D721Med (cell line): ENCODE results near the gene NOD2.

Experiments
- DNase-seq: peaks from one replicate; pipeline ENCODE4 v3.0.0; 2011; ENCODE audit warnings: low spot score; ENCODE audit not compliant: insufficient read length
- FAIRE-seq: peaks from 2 replicates; lab custom pipeline; 2011; peaks lifted over from hg19 to GRCh38; lab: Jason Lieb, UNC
- TF ChIP-seq, protein P1 (sequence below): IDR thresholded peaks from 2 replicates; pipeline ENCODE4 v1.5.1; 2012; ENCODE audit warnings: mild to moderate bottlenecking, control low read depth; ENCODE audit not compliant: insufficient read depth; ENCODE audit errors: missing control alignments

NOD2 gene

DNA sequence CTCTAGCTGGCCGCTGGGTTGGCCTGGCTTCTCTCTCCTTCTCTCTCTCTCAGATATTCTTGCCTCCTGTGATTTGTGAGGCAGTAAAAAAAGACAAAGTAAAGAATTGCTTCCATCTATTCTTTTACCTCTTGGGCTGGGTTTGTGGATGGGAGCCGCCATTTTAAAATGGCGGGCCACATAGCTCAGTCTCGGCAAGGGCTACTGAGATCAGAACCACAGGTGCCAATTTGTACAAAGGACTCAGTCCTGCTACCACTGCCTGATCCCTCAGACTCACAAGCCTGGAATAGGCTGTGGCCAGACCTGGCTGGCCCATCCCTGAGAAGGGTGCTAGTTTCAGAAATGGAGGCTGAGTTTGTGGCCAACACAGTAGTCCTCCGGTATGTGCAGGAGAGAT, 24.1 kb downstream of the NOD2 start:
- FAIRE-seq = no peak
- DNase-seq = no peak
- TF ChIP-seq, protein P1, sequence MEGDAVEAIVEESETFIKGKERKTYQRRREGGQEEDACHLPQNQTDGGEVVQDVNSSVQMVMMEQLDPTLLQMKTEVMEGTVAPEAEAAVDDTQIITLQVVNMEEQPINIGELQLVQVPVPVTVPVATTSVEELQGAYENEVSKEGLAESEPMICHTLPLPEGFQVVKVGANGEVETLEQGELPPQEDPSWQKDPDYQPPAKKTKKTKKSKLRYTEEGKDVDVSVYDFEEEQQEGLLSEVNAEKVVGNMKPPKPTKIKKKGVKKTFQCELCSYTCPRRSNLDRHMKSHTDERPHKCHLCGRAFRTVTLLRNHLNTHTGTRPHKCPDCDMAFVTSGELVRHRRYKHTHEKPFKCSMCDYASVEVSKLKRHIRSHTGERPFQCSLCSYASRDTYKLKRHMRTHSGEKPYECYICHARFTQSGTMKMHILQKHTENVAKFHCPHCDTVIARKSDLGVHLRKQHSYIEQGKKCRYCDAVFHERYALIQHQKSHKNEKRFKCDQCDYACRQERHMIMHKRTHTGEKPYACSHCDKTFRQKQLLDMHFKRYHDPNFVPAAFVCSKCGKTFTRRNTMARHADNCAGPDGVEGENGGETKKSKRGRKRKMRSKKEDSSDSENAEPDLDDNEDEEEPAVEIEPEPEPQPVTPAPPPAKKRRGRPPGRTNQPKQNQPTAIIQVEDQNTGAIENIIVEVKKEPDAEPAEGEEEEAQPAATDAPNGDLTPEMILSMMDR = no peak

DNA sequence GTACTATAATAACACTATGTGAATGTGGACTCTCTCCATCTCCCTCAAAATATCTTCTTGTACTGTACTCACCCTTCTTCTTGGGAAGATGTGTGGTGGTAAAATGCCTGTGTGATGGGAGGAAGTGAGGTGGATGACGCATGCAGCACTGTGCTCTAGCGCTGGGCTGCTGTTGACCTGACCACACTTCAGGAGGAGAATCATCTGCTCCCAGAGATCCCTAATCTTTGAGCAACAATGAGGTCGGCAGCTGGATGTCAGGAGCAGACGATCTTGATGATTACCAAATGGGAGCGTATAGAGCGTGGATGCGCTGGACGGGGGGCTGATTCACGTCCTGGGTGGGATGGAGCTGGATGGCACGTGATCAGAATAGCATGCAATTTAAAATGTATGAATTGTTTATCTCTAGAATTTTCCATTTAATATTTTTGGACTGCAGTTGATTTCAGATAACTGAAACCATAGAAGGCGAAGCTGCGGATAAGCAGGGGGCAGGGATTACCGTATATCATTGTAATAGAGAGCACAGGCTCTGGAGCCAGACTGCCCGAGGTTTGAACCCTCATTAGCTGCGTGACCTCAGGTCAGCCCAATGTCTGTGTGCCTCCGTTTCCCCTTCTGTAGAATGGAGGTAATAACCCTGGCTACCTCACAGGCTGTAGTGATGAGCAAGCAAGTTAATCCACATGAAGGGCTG, 24.8 kb downstream of the NOD2 start:
- TF ChIP-seq, protein P1 = no peak
- no peak for FAIRE-seq
- no peak for DNase-seq

DNA sequence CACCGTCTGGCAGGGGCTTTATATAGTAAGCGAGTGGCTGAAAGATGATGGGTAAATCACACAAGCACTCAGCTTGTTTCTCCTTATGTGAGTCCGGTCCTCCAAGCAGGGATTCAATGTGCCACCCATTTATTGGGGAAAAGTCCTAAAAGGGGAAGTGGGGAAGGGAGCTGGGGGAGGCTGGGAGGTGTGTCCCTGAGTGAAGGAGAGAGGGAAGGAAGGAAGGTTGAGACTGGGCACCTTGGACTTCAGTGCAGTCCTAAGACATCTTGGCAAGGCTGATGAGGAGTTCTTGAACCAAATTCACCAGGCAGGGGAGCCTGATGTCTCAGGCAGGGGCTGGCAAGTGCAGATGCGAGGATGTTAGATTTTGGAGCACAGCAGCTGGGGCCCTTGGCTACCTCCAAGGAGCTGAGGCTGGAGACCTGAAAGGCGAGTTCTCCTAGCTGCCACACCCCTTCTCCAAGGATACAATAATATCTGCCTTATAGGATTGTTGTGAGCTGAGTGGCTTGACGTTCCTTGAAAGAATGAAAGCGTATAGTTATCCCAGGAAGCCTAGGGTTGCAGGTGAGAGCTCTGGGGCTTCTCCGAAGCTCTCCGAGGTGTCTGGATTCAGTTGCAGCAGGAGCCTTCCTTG, 25.5 kb downstream of the NOD2 start:
- DNase-seq = no peak
- no peak for FAIRE-seq
- TF ChIP-seq, protein P1 = no peak

DNA sequence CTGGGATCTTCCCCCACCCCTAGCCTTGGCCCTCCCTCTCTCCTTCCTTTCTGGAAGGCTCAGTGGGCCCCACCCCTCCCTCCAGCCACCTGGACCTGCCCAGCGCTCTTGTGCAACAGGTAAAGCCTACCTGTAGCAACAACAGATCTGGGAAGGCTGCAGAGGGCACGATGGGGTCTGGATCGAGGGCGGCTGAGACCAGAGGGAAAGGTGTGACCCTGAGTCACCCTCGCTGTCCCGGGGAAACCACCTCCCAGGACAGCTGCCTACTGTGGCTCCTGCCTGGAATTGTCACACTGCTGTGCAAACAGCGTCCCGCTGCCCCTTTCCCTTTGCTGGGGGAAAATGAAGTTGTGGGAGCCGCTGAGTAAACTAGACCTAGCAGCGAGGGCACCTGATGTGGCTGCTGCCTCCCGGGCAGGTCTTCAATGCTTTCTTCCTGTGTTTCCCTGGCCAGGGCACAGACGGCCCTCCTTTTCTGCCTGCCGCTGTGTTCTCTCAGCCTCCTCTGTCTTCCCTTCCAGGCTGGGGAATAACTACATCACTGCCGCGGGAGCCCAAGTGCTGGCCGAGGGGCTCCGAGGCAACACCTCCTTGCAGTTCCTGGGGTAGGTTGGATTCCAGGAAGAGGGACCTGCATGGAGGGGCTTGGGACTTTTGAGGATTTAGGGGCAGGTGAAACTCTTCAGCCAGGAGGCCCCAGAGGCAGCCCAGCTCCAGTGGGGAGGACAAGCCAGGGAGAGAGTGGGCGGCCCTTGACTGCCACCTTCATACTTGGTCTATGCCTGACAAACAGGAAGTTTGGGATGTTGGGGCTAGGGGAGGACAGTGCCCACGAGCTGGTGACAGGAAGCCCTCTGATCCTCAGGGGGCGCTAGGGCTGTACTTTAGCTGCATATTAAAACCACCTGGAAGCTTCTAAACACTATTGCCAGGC, 26.3 kb downstream of the NOD2 start:
- FAIRE-seq = no peak
- no peak for DNase-seq
- TF ChIP-seq, protein P1 = peak; percentile 2

DNA sequence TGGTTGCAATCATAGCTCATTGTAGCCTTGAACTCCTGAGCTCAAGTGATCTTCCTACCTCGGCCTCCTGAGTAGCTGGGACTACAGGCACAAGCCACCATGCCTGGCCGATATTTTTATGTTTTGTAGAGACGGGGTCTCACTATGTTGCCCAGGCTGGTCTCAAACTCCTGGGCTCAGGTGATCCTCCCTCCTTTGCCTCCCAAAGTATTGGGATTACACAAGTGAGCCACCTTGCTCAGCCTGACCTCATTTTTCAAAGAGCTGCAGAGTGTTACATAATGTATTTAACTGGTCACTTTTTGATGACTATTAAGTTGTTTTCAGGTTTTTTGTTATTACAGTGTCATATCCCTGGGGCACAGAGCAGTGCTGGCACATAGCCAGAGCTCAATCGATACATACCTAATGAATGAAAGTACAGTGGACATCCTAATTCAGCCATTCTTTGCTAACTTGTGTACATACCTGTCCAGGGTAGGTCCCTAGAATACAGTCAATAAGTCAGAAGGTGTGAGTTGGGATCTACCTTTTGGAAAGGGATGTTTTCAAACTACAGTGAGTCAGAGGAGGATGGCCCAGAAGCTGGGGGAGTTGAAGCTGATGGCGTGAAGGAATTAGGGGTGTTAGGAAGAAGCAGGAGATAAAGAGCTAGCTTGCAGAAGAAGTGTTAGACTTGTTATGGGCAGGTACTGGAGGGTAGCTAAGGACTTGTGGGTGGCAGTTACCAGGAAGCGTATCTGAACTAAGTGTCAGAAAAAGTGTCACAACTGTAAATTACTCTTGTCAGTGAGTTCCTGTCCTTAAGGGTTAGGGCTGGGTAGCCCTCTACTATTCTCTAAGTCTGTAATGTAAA, 28.4 kb downstream of the NOD2 start:
- TF ChIP-seq, protein P1 = no peak
- FAIRE-seq (no peak), DNase-seq (no peak)

DNA sequence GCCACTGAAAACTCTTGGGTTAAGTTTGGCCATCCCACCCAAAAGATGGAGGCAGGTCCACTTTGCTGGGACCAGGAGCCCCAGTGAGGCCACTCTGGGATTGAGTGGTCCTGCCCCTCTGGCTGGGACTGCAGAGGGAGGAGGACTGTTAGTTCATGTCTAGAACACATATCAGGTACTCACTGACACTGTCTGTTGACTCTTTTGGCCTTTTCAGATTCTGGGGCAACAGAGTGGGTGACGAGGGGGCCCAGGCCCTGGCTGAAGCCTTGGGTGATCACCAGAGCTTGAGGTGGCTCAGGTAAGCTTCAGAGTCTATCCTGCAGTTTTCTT, 29.0 kb downstream of the NOD2 start:
- FAIRE-seq (no peak), DNase-seq (no peak)
- TF ChIP-seq, protein P1 = no peak
